HG03457 (cell line): ENCODE measurements around the gene PGAM1.
"Not testable (repeated sequence)": the region's sequence is repeated elsewhere in the genome, so short reads cannot be mapped to it uniquely, and the experiment has no call there.

ENCODE experiments used
- ATAC-seq: cut with Tn5 transposase; IDR thresholded peaks from one replicate; pipeline ENCODE4 v1.9.1; 2021; ENCODE audit warnings: moderate number of reproducible peaks; ENCODE audit not compliant: unreplicated experiment

PGAM1 gene

GRCh38 chr10:97454330-97455036 is 28.5 kb downstream of the PGAM1 start:
- no peak for ATAC-seq

GRCh38 chr10:97456034-97456685 is 30.2 kb downstream of the PGAM1 start:
- no peak for ATAC-seq

- no peak for ATAC-seq
Observed at GRCh38 chr10:97456686-97457065, 30.7 kb downstream of the PGAM1 start.

DNA sequence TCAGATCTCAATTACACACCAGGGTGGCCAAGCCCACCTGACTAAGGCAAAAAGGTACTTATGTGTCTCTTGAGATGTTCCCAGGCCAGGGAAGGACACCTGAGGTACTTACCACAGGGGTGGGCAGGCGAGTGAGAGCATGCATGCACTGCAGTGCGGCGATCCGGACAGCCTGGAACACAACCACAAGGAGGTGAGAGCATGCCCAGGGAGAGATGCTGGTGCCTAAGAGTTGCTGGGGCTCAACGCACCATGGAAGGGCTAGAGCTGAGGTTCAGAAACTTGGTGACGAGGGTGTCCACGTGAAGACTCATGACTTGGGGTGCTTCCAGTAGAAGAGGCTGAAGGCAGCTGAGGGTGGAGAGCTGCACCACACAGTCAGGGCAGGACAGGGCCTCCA is 33.1 kb downstream of the PGAM1 start:
- no peak for ATAC-seq

GRCh38 chr10:97459933-97460332 is 33.9 kb downstream of the PGAM1 start:
- ATAC-seq: no peak

DNA sequence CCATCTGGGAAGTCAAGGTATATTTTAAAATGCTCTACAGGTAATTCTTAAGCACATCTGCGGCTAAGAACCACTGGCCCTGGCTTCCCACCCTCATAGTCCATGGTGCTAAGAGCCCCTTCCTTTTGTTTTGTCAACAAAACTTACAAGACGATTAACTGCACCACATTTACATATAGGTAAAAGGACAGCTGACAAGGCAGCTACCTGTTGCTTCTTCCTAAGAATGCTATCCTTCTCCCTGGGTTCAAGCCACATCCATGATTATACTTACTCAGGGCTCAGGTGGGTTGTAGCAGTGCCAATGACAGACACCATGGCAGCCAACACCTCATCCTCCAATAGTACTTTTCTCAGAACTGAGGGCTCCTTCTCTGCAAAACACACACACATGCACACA is 36.3 kb downstream of the PGAM1 start:
- no peak for ATAC-seq

- ATAC-seq: no peak
Observed at GRCh38 chr10:97463363-97464132, 37.6 kb downstream of the PGAM1 start.

DNA sequence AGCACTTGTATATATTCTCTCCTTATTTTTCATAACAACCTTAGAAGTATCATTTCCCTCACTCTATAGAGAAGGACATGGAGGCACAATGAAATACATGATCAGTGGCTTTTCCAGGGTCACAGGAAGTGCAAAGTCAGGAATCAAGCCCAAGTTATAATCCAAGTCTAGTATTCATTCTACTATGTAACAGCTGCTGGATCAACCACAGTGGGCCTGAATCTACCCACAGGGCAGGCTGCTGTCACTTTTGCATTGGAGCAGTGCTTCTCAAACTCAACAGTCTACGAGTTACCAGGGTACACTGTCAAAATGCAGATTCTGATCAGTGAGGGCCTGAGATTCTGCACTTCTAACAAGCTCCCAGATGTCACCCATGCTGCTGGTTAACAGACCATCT is 38.2 kb downstream of the PGAM1 start:
- no peak for ATAC-seq

DNA sequence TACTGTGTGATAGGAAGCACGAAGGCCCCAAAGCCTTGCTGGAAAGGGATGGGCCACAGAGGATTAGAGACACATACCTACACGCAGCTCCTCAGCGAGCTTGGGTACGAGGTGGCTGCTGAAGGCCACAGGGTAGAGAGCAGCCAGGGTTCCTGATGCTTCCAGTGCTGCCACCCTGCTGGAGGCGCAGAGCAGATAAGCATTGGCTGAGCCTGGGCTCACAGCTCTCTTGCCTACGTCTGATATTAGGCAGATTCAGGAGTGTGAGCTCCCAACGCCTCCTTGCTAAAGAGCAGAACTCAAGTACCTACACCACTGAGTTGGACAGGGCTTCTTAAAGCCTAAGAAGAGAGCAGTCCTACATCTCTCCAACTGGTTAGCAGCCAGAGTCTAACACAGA is 40.0 kb downstream of the PGAM1 start:
- ATAC-seq: no peak

DNA sequence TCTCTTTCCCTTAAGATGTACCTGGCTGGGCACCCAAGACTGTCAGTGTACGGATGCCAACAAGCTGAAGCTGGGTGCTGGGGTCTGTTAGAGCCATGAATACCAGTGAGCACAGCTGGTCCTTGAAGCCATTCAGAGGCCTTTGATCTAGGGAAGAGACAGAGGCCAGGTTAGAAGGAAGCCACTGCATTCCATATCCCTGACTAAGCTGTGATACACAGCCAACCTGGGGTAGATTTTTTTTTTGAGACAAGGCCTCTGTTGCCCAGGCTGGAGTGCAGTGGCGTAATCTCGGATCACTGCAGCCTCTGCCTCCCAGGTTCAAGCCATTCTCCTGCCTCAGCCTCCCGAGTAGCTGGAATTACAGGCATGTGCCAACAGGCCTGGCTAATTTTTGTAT is 40.8 kb downstream of the PGAM1 start:
- no peak for ATAC-seq

- ATAC-seq: no peak
Observed at GRCh38 chr10:97468162-97468561, 42.2 kb downstream of the PGAM1 start.

DNA sequence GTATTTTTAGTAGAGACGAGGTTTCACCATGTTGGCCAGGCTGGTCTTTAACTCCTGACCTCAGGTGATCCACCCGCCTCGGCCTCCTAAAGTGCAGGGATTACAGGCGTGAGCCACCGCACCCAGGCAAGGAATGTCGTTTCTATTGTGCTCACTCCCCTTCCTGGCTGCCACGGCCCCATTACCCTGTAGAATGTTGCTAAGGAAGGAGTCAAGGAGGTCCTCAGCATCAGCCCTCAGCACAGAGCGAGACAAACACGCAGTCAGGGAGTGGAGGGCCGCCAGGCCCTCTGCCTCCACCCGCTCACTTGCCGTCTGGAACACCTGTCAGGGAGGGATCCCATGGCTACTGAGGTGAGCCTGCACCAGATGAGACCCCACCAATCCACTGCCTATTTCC is 42.8 kb downstream of the PGAM1 start:
- not testable (repeated sequence) for ATAC-seq

DNA sequence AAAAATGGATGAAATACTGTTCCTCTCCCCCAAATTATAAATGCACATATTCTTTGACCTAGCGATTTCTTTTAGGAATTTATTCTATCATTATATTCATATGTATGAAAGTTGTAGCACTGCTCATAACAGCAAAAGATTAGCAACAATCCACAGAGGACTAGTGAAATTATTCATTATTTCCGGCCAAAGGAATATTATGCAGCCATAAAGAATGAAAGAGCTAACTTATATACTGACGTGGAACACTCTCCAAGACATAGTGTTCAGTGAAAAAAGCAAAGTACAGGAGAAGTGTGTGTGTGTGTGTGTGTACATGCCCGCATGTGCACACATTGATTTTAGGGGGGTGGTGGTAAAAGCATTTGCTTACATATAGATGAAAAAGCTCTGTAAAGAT is 48.9 kb downstream of the PGAM1 start:
- ATAC-seq: no peak

DNA sequence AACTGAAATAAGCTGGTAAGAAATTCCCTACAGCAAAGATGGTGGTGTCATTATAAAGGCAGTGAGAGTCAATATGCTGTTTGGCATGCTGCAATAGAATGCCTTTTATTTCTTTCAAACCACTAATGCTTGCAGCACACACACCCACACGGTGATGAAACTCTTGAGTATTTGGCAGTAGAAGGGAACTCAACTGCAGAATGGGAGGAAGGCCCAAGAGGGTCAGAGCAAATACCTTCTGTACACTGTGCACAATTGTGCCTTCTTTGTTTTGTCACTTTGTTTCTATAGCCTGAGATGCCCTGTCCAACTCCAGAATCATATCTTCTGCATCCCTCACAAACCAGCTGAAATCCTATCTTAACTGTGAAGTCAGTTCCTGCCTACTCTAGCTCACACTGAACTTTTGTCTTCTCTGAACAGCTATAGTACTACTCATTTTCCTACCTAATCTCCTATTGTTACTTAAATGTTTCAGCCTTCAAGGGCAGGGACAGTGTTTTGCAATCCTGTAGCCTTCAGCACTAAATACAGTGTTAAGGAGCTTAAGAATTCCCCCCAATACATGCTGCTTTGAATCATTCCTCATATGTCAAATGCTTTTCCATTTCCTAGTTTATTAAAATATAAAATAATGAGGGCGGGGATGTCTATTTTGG is 50.1 kb downstream of the PGAM1 start:
- ATAC-seq: no peak

GRCh38 chr10:97479410-97479809 is 53.4 kb downstream of the PGAM1 start:
- ATAC-seq: not testable (repeated sequence)

GRCh38 chr10:97479939-97480338 is 53.9 kb downstream of the PGAM1 start:
- ATAC-seq: no peak

- no peak for ATAC-seq
Observed at GRCh38 chr10:97481071-97481470, 55.1 kb downstream of the PGAM1 start.

DNA sequence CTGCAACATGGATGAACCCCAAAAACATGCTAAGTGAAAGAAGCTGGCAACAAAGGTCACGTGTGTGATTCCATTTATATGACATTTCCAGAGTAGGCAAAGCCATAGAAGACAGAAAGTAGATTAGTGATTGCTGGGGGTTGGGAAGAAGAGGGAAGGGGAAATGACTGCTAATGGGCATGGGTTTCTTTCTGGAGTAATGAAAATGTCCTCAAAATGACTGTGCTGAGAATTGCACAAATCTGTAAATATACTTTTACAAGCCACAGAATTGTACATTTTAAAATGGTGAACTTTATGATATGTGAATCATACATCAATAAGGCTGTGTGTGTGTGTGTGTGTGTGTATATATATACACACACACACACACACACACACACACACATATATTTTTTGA is 56.4 kb downstream of the PGAM1 start:
- ATAC-seq: no peak
